ENCODE measurements around the gene IL1RAPL2.
"Not testable (repeated sequence)": the region's sequence is repeated elsewhere in the genome, so short reads cannot be mapped to it uniquely, and the experiment has no call there.

GRCh38 chrX:105805655-105806054 is 1239.7 kb downstream of the IL1RAPL2 start:
- not testable (repeated sequence) for TF ChIP-seq CTCF (IDR thresholded peaks at IDR 0.05; ENCODE audit: low read depth, low read length); EZH2phosphoT487 (IDR thresholded peaks at IDR 0.05; ENCODE audit: low read depth)

All from OCI-LY3 (cell line).